UCSD-AML1 (cell line): ENCODE measurements around the gene EIF3M.

Experiments
- DNase-seq: peaks from one replicate; lab custom pipeline; 2025; ENCODE audit not compliant: unreplicated experiment; lab: John Stamatoyannopoulos, UW

The EIF3M gene

DNA sequence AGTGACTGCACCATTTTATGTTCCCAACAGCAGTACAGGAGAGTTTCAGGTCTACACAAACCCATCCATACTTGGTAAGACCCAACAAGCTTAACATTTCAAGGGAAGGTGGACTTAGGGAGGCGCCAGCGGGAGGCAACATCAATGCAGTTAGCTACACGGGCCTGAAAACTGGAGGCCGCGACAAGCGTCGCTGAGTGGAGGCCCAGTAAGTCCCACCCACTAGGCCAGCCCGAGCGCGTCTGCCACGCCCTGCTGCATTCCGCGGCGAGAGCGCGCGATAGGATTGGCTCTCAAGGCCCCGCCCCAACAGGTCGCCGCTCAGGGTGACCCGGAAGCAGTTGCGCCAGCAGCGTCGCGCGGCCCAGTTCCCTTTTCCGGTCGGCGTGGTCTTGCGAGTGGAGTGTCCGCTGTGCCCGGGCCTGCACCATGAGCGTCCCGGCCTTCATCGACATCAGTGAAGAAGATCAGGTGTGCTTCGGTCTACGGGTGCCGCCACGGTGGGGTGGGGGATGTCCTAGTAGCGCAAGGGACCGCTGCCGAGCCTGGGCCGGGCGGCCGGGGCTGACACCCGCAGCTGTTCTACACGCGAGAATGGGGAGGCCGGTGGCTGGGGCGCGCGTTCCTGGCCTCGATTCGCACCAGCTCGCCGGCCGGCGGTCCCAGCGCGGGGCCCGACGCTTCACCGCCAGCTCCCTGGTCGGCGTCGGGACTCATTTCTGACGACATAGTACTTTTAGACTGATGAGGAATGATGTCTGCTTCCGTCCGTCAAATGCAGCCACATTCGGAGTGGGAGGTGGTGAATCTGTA, at the start of gene EIF3M:
EIF3M (plus strand) TSS at position 373 of the 813 bp plus-strand sequence; CDS start at position 430, 57 bp downstream.
- DNase-seq, result peak; percentile 97

- DNase-seq, result no peak
Measured at GRCh38 chr11:32538804-32539203, 44.8 kb upstream of the EIF3M start.

DNA sequence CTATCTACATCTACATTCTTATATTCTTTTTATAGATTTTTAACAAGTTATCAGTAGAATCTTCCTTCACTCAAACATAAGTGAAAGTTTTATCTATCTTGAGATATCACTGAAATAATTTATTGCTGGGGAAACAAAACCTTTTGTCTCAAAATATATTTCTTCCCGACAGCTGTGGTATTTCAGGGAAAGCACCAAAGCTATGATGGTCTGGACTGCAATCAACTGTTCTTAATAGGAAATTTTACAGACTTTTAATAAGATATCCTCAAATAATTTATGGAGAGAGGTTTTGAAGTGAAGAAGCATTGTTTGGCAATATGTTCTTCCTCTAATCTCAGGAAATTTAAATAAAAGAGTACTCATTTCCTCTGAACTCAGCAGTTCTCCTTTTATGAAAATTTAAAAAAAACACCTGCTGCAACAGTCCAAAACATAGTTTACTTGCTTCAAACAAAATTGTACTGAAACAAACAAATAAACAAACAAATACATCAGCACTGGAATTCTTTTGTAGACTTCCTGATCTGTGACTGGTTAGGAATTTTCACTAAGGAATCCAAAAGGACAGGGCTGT, 33.9 kb upstream of the EIF3M start:
- DNase-seq, result no peak

- no peak for DNase-seq
Measured at GRCh38 chr11:32550207-32550606, 33.4 kb upstream of the EIF3M start.

DNA sequence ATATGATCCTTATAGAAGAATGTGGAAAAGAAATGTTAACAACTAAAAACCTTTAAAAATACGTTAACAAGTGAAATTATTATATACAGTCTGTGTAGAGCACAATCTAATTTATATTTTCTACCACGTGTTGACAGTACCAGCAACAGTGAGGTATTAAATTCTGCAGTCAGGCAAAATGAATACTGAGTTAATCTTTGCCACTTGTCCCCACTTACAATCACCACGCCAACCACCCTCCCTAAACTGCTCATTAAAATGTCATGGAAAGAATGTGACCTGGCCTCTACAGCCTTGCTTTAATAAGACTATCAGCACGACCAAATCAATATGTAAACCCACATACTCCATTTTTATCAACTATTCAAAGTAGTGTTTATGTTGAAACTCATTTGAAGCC, 28.5 kb upstream of the EIF3M start:
- DNase-seq, result no peak

- DNase-seq, result no peak
Measured at GRCh38 chr11:32555895-32556294, 27.7 kb upstream of the EIF3M start.

DNA sequence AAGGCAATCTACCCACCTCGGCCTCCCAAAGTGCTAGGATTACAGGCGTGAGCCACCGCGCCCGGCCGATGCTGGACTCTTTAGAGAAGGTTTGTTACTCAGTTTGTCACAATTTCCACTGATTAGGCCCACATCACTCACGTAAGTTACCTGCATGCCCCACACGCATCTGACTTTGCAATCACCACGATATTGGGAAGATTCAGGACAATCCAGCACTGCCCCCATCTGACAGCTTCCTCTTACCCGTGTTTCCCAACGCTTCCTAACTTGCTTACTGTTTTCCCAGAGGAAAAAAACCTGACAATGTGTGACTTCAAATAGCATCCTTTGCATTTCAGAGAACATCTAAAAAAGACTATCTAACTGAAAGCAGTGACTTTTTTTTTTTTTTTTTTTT, 21.8 kb upstream of the EIF3M start:
- DNase-seq, result no peak

DNA sequence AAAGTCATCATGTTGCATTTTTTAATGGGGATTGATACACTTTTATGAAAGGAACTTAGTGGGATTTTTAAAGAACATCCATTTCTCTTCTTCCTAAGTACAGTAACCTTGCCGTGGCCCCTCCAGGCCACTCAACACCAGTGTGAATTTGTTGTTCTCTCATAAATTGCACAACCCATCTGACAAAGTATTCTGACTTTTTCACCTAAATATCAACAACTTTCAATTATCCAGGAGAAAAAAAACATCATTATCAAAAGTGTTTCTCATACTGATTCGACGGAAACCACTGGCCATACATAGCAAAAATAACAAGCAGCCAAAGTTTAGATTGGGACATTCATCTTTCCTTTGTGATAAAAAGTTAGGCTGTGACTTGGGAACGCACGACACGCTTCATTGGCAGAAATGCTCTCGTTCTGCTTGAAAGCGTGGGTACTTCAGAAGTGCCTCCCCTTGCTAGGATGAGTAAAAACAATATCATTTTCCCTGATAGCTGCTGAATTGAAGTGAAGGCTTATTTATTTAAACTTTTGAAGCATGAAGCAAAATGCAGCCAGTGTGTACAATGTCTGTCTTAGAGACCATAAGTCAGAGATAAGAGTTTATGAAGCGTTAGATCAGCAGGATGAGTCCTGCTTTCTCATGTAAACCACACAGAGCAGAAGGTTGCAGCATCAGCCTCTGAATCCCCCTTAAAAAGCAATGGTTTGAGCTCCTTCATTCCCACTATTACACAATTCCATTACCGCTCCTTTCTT, 20.6 kb upstream of the EIF3M start:
- DNase-seq, result no peak

DNA sequence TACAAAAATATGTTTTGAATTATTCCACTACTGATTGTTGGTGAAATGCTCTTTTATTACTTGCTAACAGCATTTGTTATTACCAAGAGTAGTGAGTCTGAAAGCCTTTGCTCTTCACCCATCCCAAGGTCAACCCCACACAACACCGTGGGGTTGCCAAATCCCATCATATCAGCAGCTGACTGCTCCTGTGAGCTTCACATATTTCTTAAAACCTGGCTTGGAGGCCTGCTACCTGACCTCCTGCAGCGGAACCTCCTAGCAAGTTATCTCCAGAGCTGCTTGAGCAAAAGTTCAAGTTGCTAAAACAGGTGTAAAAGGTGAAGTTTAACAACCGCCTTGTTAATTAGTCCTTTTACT, 20.1 kb upstream of the EIF3M start:
- no peak for DNase-seq

DNA sequence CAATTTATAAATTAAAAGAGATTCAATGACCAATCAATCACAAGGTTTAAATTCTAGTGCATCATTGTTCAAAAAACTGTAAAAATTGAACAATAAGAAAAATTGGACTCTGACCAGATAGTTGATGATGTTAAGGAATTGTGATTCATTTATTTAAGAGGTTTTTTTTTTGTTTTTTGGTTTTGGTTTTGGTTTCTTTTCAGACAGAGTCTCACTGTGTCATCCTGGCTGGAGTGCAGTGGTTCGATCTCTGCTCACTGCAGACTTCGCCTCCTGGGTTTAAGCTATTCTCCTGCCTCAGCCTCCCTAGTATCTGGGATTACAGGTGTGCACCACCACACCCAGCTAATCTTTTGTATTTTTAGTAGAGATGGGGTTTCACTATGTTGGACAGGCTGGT, 17.1 kb upstream of the EIF3M start:
- no peak for DNase-seq

DNA sequence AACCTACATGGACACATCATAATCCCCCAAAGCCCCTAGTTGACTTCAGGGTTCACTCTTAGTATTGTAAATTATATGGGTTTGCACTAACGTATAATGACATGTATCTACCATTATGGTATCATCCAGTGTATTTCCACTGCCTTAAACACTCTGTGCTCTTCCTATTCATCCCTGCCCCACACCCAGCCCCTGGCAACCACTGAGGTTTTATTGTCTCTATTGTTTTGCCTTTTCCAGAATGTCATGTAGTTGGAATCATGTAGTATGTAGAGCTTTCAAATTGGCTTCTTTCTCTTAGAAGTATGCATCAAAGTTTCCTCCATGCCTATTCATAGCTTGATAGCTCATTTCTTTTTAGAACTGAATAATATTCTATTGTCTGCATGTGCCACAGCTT, 16.5 kb upstream of the EIF3M start:
- DNase-seq, result no peak

GRCh38 chr11:32569313-32569881, 14.2 kb upstream of the EIF3M start:
- no peak for DNase-seq

- no peak for DNase-seq
Measured at GRCh38 chr11:32571039-32571438, 12.6 kb upstream of the EIF3M start.

GRCh38 chr11:32573228-32573627, 10.4 kb upstream of the EIF3M start:
- no peak for DNase-seq

DNA sequence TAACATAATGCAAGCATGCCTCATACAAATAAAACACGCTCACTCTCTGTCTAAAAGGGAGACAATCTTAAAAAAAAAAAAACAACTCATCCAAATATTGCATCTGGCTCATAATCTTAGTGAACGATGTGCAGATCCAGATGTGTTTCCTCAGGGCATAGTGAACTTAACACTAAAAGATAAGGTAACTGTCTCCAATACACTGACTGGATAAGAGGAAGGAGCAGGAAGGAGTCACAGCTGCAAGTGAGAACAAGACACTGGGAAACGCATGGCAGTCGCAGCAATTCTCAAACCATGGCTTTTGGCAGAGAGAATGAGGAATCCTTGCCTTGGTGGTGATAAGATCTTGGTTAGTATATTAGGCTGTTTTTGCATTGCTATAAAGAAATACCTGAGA, 9.2 kb upstream of the EIF3M start:
- no peak for DNase-seq

GRCh38 chr11:32575070-32575469, 8.6 kb upstream of the EIF3M start:
- no peak for DNase-seq

GRCh38 chr11:32576456-32576855, 7.2 kb upstream of the EIF3M start:
- DNase-seq, result no peak

DNA sequence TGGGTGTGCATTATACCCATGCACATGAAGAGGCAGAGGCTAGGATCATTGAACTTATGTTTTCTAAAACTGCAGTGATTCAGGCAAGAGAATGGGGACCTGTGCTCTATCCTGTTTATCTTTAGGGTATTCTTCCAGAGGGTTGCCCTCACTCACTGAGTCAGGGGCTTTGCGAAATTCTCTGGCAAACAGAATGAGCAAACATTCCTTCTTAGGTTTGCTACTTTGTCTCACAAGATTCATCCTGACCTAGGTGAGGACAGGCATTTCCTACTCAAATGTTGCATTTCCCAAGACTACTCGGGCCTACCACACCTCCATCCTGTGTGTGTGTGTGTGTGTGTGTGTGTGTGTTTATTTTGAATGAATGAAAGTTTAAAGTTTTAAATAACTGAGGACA, 2.7 kb upstream of the EIF3M start:
- no peak for DNase-seq

- no peak for DNase-seq
Measured at GRCh38 chr11:32581556-32581955, 2.1 kb upstream of the EIF3M start.

DNA sequence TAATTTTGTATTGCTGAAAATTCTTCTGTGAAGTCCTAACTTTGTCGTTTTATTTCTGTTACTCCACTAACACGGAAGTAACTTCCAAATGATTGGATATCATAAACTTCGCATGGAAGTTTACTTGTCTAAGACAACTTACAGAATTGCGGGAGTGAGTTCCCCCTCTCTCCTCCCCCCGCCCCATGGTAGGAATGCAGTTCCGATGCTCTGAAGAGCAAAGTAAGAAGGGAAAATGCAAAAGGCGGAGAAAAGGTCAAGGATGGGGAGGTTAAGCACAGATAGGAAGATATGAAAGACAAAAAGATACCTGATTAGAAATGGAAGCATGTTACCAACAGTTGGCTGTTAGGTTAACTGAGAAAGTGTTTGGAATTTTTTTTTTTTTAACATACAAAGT, 1.3 kb downstream of the EIF3M start:
- DNase-seq, result no peak

- no peak for DNase-seq
Measured at GRCh38 chr11:32586576-32587190, 3.1 kb downstream of the EIF3M start.
